Measurements from ENCODE around the gene AP3B2. TPM values are rescaled to one million over a fixed set of nuclear protein-coding genes. Genes with fewer than 3 reads are reported as not detected.
"Not testable (repeated sequence)": the region's sequence is repeated elsewhere in the genome, so short reads cannot be mapped to it uniquely, and the experiment has no call there.

Gene AP3B2
- 1 to 10 TPM in 1 of 2 donors, under 1 TPM in 1; 0.86 to 1.4 TPM for total RNA-seq
- long read RNA-seq, donor 1: 0 reads
- long read RNA-seq, donor 2: 0 reads

GRCh38 chr15:82709421-82710207 lies at the start of gene AP3B2:
Gene AP3B2 (minus strand): TSS chr15:82709875. CDS start chr15:82709706, 169 bp downstream.
- intact Hi-C loops (cut with DNase I): no loop called here
- peak; percentile 92 for DNase-seq (ENCODE audit: low spot score)

- no peak for DNase-seq (ENCODE audit: low spot score)
- intact Hi-C loops (cut with DNase I): no loop called here
These were observed 41.6 kb upstream of the AP3B2 start for GRCh38 chr15:82751308-82751707.

- no peak for DNase-seq (ENCODE audit: low spot score)
- intact Hi-C loops (cut with DNase I): no loop called here
These were observed 41.1 kb upstream of the AP3B2 start for GRCh38 chr15:82750831-82751180.

- intact Hi-C loops (cut with DNase I): no loop called here
- DNase-seq (ENCODE audit: low spot score): peak; percentile 97
These were observed 40.5 kb upstream of the AP3B2 start for GRCh38 chr15:82749951-82750830.

GRCh38 chr15:82748315-82748714 lies 38.6 kb upstream of the AP3B2 start:
- DNase-seq (ENCODE audit: low spot score): no peak
- intact Hi-C loops (cut with DNase I): no loop called here

GRCh38 chr15:82743810-82744209 lies 34.1 kb upstream of the AP3B2 start:
- intact Hi-C loops (cut with DNase I): no loop called here
- DNase-seq (ENCODE audit: low spot score): no peak

- intact Hi-C loops (cut with DNase I): no loop called here
- no peak for DNase-seq (ENCODE audit: low spot score)
These were observed 32.5 kb upstream of the AP3B2 start for GRCh38 chr15:82742134-82742533.

GRCh38 chr15:82739086-82739485 lies 29.4 kb upstream of the AP3B2 start:
- no peak for DNase-seq (ENCODE audit: low spot score)
- intact Hi-C loops (cut with DNase I): no loop called here

- intact Hi-C loops (cut with DNase I): no loop called here
- DNase-seq (ENCODE audit: low spot score): no peak
These were observed 28.3 kb upstream of the AP3B2 start for GRCh38 chr15:82737975-82738374.

- DNase-seq (ENCODE audit: low spot score): no peak
- intact Hi-C loops (cut with DNase I): no loop called here
These were observed 21.9 kb upstream of the AP3B2 start for GRCh38 chr15:82731527-82731926.

- no peak for DNase-seq (ENCODE audit: low spot score)
- intact Hi-C loops (cut with DNase I): no loop called here
These were observed 20.4 kb upstream of the AP3B2 start for GRCh38 chr15:82730022-82730530.

GRCh38 chr15:82726816-82727215 lies 17.1 kb upstream of the AP3B2 start:
- intact Hi-C loops (cut with DNase I): no loop called here
- no peak for DNase-seq (ENCODE audit: low spot score)

GRCh38 chr15:82715003-82715402 lies 5.3 kb upstream of the AP3B2 start:
- no peak for DNase-seq (ENCODE audit: low spot score)
- intact Hi-C loops (cut with DNase I): no loop called here

- intact Hi-C loops (cut with DNase I): no loop called here
- DNase-seq (ENCODE audit: low spot score): no peak
These were observed 4.3 kb upstream of the AP3B2 start for GRCh38 chr15:82714016-82714415.

GRCh38 chr15:82712036-82712435 lies 2.4 kb upstream of the AP3B2 start:
- no peak for DNase-seq (ENCODE audit: low spot score)
- intact Hi-C loops (cut with DNase I): no loop called here

GRCh38 chr15:82710926-82711490 lies 1.3 kb upstream of the AP3B2 start:
- no peak for DNase-seq (ENCODE audit: low spot score)
- intact Hi-C loops (cut with DNase I): no loop called here

- DNase-seq (ENCODE audit: low spot score): no peak
- intact Hi-C loops (cut with DNase I): no loop called here
These were observed 507 bp upstream of the AP3B2 start for GRCh38 chr15:82710208-82710555.

- intact Hi-C loops (cut with DNase I): no loop called here
- no peak for DNase-seq (ENCODE audit: low spot score)
These were observed 624 bp downstream of the AP3B2 start for GRCh38 chr15:82709081-82709420.

- DNase-seq (ENCODE audit: low spot score); intact Hi-C loops (cut with DNase I): not testable (repeated sequence)
These were observed 3.8 kb downstream of the AP3B2 start for GRCh38 chr15:82705856-82706255.

- intact Hi-C loops (cut with DNase I): no loop called here
- no peak for DNase-seq (ENCODE audit: low spot score)
These were observed 9.9 kb downstream of the AP3B2 start for GRCh38 chr15:82699726-82700125.
